HEK293 (cell line): ENCODE measurements around the gene DENND6B.
A peak's percentile ranks its signal among the peaks of the same experiment; 100 is the strongest.

Experiments used
- GLI2 ChIP-seq: fragments of 450-650 bp; formaldehyde crosslinking; IDR thresholded peaks from 2 replicates; pipeline ENCODE4; 2017; ENCODE audit warnings: missing biosample characterization, missing genetic modification characterization, low read depth, borderline replicate concordance
- GLIS1 ChIP-seq: fragments of 450-650 bp; formaldehyde crosslinking; IDR thresholded peaks from 2 replicates; pipeline ENCODE4 v1.5.1; 2016; ENCODE audit warnings: missing biosample characterization, missing genetic modification characterization
- HOXA7 ChIP-seq: sonication (generic); formaldehyde crosslinking; IDR thresholded peaks from 2 replicates; pipeline ENCODE4 v1.8.1; 2022; ENCODE audit warnings: missing genetic modification reagents, borderline replicate concordance
- KLF7 ChIP-seq: fragments of 450-650 bp; formaldehyde crosslinking; IDR thresholded peaks from 2 replicates; pipeline ENCODE4 v1.5.1; 2016; ENCODE audit warnings: missing biosample characterization, missing genetic modification characterization, borderline replicate concordance
- SCRT1 ChIP-seq: fragments of 450-650 bp; formaldehyde crosslinking; IDR thresholded peaks from 2 replicates; pipeline ENCODE4 v1.5.1; 2016; ENCODE audit warnings: missing biosample characterization, missing genetic modification characterization, borderline replicate concordance
- SP2 ChIP-seq: fragments of 450-650 bp; formaldehyde crosslinking; IDR thresholded peaks from 2 replicates; pipeline ENCODE4 v1.5.1; 2016; ENCODE audit warnings: missing biosample characterization, missing genetic modification characterization
- YY2 ChIP-seq: fragments of 450-650 bp; formaldehyde crosslinking; IDR thresholded peaks from 2 replicates; pipeline ENCODE4 v1.5.1; 2016; ENCODE audit warnings: missing biosample characterization, missing genetic modification characterization
- ZBTB1 ChIP-seq: fragments of 450-650 bp; formaldehyde crosslinking; IDR thresholded peaks from 2 replicates; pipeline ENCODE4 v1.5.1; 2016; ENCODE audit warnings: missing biosample characterization, missing genetic modification characterization
- ZBTB8A ChIP-seq: fragments of 450-650 bp; formaldehyde crosslinking; IDR thresholded peaks from 2 replicates; pipeline ENCODE4 v1.5.1; 2016; ENCODE audit warnings: missing biosample characterization, missing genetic modification characterization
- ZNF10 ChIP-seq: fragments of 450-650 bp; formaldehyde crosslinking; IDR thresholded peaks from 2 replicates; pipeline ENCODE4 v1.5.1; 2017; ENCODE audit warnings: missing biosample characterization, missing genetic modification characterization
- ZNF133 ChIP-seq: fragments of 450-650 bp; formaldehyde crosslinking; IDR thresholded peaks from 2 replicates; pipeline ENCODE4 v1.5.1; 2016; ENCODE audit warnings: missing biosample characterization, missing genetic modification characterization
- ZNF140 ChIP-seq: fragments of 450-650 bp; formaldehyde crosslinking; IDR thresholded peaks from 2 replicates; pipeline ENCODE4 v1.5.1; 2016; ENCODE audit warnings: missing biosample characterization, missing genetic modification characterization
- ZNF146 ChIP-seq: fragments of 450-650 bp; formaldehyde crosslinking; IDR thresholded peaks from 2 replicates; pipeline ENCODE4 v1.5.1; 2016; ENCODE audit warnings: missing biosample characterization, missing genetic modification characterization
- ZNF16 ChIP-seq: fragments of 450-650 bp; formaldehyde crosslinking; IDR thresholded peaks from 2 replicates; pipeline ENCODE4 v1.5.1; 2016; ENCODE audit warnings: low read depth, missing biosample characterization, missing genetic modification characterization
- ZNF211 ChIP-seq: fragments of 450-650 bp; formaldehyde crosslinking; IDR thresholded peaks from 2 replicates; pipeline ENCODE4 v1.5.1; 2016; ENCODE audit warnings: low read depth, missing biosample characterization, missing genetic modification characterization
- ZNF311 ChIP-seq: fragments of 450-650 bp; formaldehyde crosslinking; IDR thresholded peaks from 2 replicates; pipeline ENCODE4 v1.5.1; 2017; ENCODE audit warnings: missing biosample characterization, missing genetic modification characterization, borderline replicate concordance
- ZNF426 ChIP-seq: fragments of 450-650 bp; formaldehyde crosslinking; IDR thresholded peaks from 2 replicates; pipeline ENCODE4 v1.5.1; 2017; ENCODE audit warnings: missing biosample characterization, missing genetic modification characterization, mild to moderate bottlenecking, inconsistent platforms, moderate library complexity
- ZNF626 ChIP-seq: fragments of 450-650 bp; sonication (Bioruptor Pico); formaldehyde crosslinking; IDR thresholded peaks from 2 replicates; pipeline ENCODE4 v1.5.1; 2018; ENCODE audit warnings: missing biosample characterization, missing genetic modification characterization, inconsistent platforms
- ZNF677 ChIP-seq: fragments of 450-650 bp; IDR thresholded peaks from 2 replicates; pipeline ENCODE4 v1.5.0; 2018; ENCODE audit warnings: missing biosample characterization, mild to moderate bottlenecking, missing genetic modification characterization, moderate library complexity
- ZNF76 ChIP-seq: fragments of 450-650 bp; formaldehyde crosslinking; IDR thresholded peaks from 2 replicates; pipeline ENCODE4; 2016; ENCODE audit warnings: low read depth, missing biosample characterization, missing genetic modification characterization, borderline replicate concordance
- ZNF777 ChIP-seq: fragments of 450-650 bp; formaldehyde crosslinking; IDR thresholded peaks from 2 replicates; pipeline ENCODE4 v1.5.1; 2017; ENCODE audit warnings: missing biosample characterization, missing genetic modification characterization, borderline replicate concordance
- TF ChIP-seq, protein P1 (sequence below): fragments of 450-650 bp; formaldehyde crosslinking; IDR thresholded peaks from 2 replicates; pipeline ENCODE4 v1.5.1; 2016; ENCODE audit warnings: missing biosample characterization, missing genetic modification characterization
- TF ChIP-seq, protein P2 (sequence below): fragments of 450-650 bp; formaldehyde crosslinking; IDR thresholded peaks from 2 replicates; pipeline ENCODE4 v1.5.1; 2017; ENCODE audit warnings: missing biosample characterization, missing genetic modification characterization
- TF ChIP-seq, protein P3 (sequence below): fragments of 450-650 bp; formaldehyde crosslinking; IDR thresholded peaks from 2 replicates; pipeline ENCODE4 v1.5.1; 2017; ENCODE audit warnings: missing biosample characterization, mild to moderate bottlenecking, missing genetic modification characterization, moderate library complexity
- TF ChIP-seq, protein P4 (sequence below): fragments of 450-650 bp; formaldehyde crosslinking; IDR thresholded peaks from 2 replicates; pipeline ENCODE4 v1.5.1; 2016; ENCODE audit warnings: missing biosample characterization, missing genetic modification characterization, low read depth
- TF ChIP-seq, protein P5 (sequence below): fragments of 450-650 bp; formaldehyde crosslinking; IDR thresholded peaks from 2 replicates; pipeline ENCODE4 v1.5.1; 2016; ENCODE audit warnings: missing biosample characterization, missing genetic modification characterization
- TF ChIP-seq, protein P6 (sequence below): fragments of 450-650 bp; formaldehyde crosslinking; IDR thresholded peaks from 2 replicates; pipeline ENCODE4 v1.5.1; 2016; ENCODE audit warnings: missing biosample characterization, missing genetic modification characterization, low read depth
- TF ChIP-seq, protein P7 (sequence below): IDR thresholded peaks from 2 replicates; pipeline ENCODE4 v1.6.1; 2011; ENCODE audit warnings: mild to moderate bottlenecking, low read depth, low read length, borderline replicate concordance

Gene DENND6B

DNA sequence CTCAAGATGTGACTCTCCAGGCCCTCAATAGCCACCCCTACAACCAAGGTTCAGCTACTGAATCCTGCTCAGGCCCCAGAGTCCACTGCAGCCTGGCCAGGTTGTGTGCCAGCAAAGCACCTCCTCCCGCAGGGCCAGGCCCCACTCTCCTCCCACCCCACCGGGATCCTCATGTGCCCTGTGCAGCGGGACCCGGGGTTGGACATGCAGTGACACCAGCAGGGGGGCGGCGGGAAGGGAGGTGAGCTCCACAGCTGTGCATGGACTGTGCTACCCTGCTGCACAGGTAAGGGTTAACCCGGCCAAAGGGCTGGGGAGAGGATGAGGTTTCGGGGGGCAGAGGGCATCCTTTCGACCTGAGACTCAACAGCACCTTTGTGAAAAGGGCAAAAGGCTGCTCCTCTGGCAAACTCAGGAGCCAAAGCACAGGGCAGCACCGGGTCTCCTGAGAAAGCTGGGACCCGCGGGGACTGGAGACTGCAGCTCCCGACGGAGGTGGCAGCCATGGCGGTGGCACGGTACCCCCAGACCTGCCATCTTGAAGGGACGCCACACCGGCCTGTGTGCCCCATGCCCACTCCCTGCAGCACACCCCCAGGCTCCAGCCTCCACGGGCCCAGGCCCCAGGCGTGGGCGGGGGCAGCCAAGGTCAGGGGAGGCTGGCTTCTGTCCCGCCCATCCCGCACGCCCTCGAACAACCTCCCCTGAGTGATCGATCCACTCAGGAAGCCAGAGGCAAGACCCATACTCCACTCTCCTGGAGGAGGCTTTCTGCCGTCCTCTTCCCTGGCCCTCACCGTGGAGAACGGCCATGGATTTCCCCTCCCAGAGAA lies 29.9 kb downstream of the DENND6B start (continued):
- TF ChIP-seq, protein P1, sequence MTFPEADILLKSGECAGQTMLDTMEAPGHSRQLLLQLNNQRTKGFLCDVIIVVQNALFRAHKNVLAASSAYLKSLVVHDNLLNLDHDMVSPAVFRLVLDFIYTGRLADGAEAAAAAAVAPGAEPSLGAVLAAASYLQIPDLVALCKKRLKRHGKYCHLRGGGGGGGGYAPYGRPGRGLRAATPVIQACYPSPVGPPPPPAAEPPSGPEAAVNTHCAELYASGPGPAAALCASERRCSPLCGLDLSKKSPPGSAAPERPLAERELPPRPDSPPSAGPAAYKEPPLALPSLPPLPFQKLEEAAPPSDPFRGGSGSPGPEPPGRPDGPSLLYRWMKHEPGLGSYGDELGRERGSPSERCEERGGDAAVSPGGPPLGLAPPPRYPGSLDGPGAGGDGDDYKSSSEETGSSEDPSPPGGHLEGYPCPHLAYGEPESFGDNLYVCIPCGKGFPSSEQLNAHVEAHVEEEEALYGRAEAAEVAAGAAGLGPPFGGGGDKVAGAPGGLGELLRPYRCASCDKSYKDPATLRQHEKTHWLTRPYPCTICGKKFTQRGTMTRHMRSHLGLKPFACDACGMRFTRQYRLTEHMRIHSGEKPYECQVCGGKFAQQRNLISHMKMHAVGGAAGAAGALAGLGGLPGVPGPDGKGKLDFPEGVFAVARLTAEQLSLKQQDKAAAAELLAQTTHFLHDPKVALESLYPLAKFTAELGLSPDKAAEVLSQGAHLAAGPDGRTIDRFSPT (tag by site-specific recombination): 0 out of 2 replicates have a peak, but pooled peaks have one; percentile 19
- TF ChIP-seq, protein P2, sequence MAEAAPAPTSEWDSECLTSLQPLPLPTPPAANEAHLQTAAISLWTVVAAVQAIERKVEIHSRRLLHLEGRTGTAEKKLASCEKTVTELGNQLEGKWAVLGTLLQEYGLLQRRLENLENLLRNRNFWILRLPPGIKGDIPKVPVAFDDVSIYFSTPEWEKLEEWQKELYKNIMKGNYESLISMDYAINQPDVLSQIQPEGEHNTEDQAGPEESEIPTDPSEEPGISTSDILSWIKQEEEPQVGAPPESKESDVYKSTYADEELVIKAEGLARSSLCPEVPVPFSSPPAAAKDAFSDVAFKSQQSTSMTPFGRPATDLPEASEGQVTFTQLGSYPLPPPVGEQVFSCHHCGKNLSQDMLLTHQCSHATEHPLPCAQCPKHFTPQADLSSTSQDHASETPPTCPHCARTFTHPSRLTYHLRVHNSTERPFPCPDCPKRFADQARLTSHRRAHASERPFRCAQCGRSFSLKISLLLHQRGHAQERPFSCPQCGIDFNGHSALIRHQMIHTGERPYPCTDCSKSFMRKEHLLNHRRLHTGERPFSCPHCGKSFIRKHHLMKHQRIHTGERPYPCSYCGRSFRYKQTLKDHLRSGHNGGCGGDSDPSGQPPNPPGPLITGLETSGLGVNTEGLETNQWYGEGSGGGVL (tag by site-specific recombination): no peak
- TF ChIP-seq GLI2 (no peak), ZNF677 (tag by site-specific recombination) (no peak), ZBTB8A (tag by site-specific recombination) (no peak), ZNF426 (tag by site-specific recombination) (no peak), GLIS1 (tag by site-specific recombination) (peak; percentile 49), ZNF777 (tag by site-specific recombination) (no peak), KLF7 (tag by site-specific recombination) (no peak), ZBTB1 (tag by site-specific recombination) (no peak), ZNF626 (tag by site-specific recombination) (no peak), ZNF311 (tag by site-specific recombination) (no peak), SCRT1 (tag by site-specific recombination) (no peak), ZNF16 (tag by site-specific recombination) (no peak), ZNF10 (no peak), ZNF211 (tag by site-specific recombination) (no peak), YY2 (tag by site-specific recombination) (no peak), ZNF146 (tag by site-specific recombination) (no peak), ZNF76 (tag by site-specific recombination) (no peak), ZNF140 (tag by site-specific recombination) (no peak), ZNF133 (tag by site-specific recombination) (no peak), SP2 (tag by site-specific recombination) (peak; percentile 21), HOXA7 (CRISPR knock-in tag) (no peak)
- TF ChIP-seq, protein P3, sequence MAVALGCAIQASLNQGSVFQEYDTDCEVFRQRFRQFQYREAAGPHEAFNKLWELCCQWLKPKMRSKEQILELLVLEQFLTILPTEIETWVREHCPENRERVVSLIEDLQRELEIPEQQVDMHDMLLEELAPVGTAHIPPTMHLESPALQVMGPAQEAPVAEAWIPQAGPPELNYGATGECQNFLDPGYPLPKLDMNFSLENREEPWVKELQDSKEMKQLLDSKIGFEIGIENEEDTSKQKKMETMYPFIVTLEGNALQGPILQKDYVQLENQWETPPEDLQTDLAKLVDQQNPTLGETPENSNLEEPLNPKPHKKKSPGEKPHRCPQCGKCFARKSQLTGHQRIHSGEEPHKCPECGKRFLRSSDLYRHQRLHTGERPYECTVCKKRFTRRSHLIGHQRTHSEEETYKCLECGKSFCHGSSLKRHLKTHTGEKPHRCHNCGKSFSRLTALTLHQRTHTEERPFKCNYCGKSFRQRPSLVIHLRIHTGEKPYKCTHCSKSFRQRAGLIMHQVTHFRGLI: no peak
- TF ChIP-seq, protein P4, sequence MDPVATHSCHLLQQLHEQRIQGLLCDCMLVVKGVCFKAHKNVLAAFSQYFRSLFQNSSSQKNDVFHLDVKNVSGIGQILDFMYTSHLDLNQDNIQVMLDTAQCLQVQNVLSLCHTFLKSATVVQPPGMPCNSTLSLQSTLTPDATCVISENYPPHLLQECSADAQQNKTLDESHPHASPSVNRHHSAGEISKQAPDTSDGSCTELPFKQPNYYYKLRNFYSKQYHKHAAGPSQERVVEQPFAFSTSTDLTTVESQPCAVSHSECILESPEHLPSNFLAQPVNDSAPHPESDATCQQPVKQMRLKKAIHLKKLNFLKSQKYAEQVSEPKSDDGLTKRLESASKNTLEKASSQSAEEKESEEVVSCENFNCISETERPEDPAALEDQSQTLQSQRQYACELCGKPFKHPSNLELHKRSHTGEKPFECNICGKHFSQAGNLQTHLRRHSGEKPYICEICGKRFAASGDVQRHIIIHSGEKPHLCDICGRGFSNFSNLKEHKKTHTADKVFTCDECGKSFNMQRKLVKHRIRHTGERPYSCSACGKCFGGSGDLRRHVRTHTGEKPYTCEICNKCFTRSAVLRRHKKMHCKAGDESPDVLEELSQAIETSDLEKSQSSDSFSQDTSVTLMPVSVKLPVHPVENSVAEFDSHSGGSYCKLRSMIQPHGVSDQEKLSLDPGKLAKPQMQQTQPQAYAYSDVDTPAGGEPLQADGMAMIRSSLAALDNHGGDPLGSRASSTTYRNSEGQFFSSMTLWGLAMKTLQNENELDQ (tag by site-specific recombination): no peak
- TF ChIP-seq, protein P5, sequence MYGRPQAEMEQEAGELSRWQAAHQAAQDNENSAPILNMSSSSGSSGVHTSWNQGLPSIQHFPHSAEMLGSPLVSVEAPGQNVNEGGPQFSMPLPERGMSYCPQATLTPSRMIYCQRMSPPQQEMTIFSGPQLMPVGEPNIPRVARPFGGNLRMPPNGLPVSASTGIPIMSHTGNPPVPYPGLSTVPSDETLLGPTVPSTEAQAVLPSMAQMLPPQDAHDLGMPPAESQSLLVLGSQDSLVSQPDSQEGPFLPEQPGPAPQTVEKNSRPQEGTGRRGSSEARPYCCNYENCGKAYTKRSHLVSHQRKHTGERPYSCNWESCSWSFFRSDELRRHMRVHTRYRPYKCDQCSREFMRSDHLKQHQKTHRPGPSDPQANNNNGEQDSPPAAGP (tag by site-specific recombination): no peak
- TF ChIP-seq, protein P6, sequence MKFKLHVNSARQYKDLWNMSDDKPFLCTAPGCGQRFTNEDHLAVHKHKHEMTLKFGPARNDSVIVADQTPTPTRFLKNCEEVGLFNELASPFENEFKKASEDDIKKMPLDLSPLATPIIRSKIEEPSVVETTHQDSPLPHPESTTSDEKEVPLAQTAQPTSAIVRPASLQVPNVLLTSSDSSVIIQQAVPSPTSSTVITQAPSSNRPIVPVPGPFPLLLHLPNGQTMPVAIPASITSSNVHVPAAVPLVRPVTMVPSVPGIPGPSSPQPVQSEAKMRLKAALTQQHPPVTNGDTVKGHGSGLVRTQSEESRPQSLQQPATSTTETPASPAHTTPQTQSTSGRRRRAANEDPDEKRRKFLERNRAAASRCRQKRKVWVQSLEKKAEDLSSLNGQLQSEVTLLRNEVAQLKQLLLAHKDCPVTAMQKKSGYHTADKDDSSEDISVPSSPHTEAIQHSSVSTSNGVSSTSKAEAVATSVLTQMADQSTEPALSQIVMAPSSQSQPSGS (tag by site-specific recombination): no peak
- TF ChIP-seq, protein P7, sequence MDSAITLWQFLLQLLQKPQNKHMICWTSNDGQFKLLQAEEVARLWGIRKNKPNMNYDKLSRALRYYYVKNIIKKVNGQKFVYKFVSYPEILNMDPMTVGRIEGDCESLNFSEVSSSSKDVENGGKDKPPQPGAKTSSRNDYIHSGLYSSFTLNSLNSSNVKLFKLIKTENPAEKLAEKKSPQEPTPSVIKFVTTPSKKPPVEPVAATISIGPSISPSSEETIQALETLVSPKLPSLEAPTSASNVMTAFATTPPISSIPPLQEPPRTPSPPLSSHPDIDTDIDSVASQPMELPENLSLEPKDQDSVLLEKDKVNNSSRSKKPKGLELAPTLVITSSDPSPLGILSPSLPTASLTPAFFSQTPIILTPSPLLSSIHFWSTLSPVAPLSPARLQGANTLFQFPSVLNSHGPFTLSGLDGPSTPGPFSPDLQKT: no peak
